ENCODE measurements around the gene PUS3.
A peak's percentile ranks its signal among the peaks of the same experiment; 100 is the strongest.
"Not testable (repeated sequence)": the region's sequence is repeated elsewhere in the genome, so short reads cannot be mapped to it uniquely, and the experiment has no call there.

The PUS3 gene

GRCh38 chr11:125871391-125872137 lies 31.4 kb downstream of the PUS3 start:
- peak; percentile 14 for DNase-seq (ENCODE audit: low spot score)

GRCh38 chr11:125869521-125869920 lies 33.5 kb downstream of the PUS3 start:
- DNase-seq (ENCODE audit: low spot score): no peak

GRCh38 chr11:125865354-125865753 lies 37.7 kb downstream of the PUS3 start:
- DNase-seq (ENCODE audit: low spot score): not testable (repeated sequence)

GRCh38 chr11:125862786-125863185 lies 40.2 kb downstream of the PUS3 start:
- not testable (repeated sequence) for DNase-seq (ENCODE audit: low spot score)

- not testable (repeated sequence) for DNase-seq (ENCODE audit: low spot score)
Observed at GRCh38 chr11:125857670-125858069, 45.3 kb downstream of the PUS3 start.

GRCh38 chr11:125846188-125846587 lies 56.8 kb downstream of the PUS3 start:
- DNase-seq (ENCODE audit: low spot score): no peak
